ENCODE results near the gene PIK3CD. TPM values are rescaled to one million over a fixed set of nuclear protein-coding genes. Genes with fewer than 3 reads are reported as not detected.

The PIK3CD gene
- total and polyA plus RNA-seq, 2 of the 8 experiments (the other 6 are each of a cell fraction or from before 2014, with no cell fraction given) = 20.6 to 24.1 TPM

DNA sequence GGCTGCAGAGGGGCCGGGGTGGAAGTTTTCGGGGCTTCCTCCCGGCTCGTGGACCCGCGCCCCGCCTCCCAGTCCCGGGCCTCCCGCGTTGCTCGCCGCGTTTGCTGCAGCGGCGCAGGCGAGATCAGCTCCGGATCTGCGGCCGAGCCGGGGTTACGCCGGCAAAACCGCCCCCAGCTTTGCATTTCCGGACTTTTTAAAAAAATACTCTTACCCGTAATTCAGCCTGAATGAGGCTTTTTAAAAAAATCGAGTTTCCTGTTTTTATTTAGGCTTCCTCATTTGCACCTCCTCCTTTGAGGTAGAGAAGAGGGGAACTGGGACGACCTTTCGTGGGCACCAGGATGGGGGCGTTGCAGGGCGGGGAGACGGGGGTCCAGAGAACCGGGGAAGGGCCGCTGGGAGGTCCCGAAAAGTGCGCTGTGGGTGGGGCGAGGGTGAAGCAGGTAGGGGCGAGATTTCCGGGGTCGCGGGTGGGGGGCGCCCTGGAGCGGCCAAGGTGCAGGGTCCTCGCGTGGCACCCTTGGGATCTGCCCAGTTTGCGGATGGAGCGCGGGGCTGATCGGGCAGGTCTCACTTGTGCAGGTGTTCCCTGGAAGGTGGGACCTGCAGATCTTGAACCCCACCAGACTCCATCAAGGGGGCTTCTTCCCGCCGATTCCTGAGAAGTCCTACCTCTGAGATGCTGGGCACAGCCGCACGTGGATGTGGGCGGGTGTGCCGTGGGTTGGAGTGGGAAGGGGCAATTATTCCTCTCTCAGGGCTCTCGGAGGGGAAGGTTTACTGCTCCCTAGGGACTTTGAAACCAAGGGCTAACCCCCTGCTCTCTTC is 1.1 kb downstream of the PIK3CD start:
- Histone ChIP-seq H3K4me3 (ENCODE audit: extremely low read depth in 1 of 4, insufficient read depth in 2 of 4, low read depth in 3 of 4, low read length in 4 of 4) (peak overlapping the region; percentile 52 to 71 (median 58)), H3K9ac (replicated peaks in 1 of 4; ENCODE audit: extremely low read depth in 1 of 4, low read depth in 3 of 4, low read length in 3 of 4) (no peak overlapping the region; a peak in 1 of 7 replicates), H4K91ac (replicated peaks; ENCODE audit: insufficient read length, low read length) (no peak overlapping the region), H3K79me2 (ENCODE audit: control insufficient read depth in 1 of 2, insufficient read depth in 2 of 2, low read length in 2 of 2) (no peaks in the 10 kb centered on the region), H2BK15ac (ENCODE audit: low read length) (no peak overlapping the region), H3K23me2 (ENCODE audit: low read depth, low read length) (peaks cover 8% of the 10 kb centered on the region), H3K27me3 (replicated peaks in 1 of 4; ENCODE audit: control insufficient read depth in 3 of 4, extremely low read depth in 1 of 4, insufficient read depth in 3 of 4, low read length in 3 of 4) (peaks cover 5 to 33% (median 29%) of the 10 kb centered on the region in 4 experiments), H3K27ac (ENCODE audit: low read depth, low read length) (no peak overlapping the region), H2AK5ac (ENCODE audit: low read depth, low read length) (no peak overlapping the region), H3K79me1 (ENCODE audit: low read depth, low read length) (no peaks in the 10 kb centered on the region), H3K23ac (ENCODE audit: insufficient read length) (no peak overlapping the region), H3K56ac (replicated peaks; ENCODE audit: insufficient read length, low read depth, low read length) (no peak overlapping the region), H3K4me2 (ENCODE audit: insufficient read depth in 1 of 2, low read depth in 2 of 2, low read length in 2 of 2) (peak overlapping the region; percentile 65 to 90), H3K4ac (replicated peaks; ENCODE audit: insufficient read length, low read depth, low read length) (no peak overlapping the region), H2AFZ (ENCODE audit: low read length) (no peak overlapping the region), H3K18ac (ENCODE audit: extremely low read depth, low read length) (no peak overlapping the region; the same call in 1 of the 2 replicates), H4K8ac (ENCODE audit: extremely low read depth, insufficient read depth, low read length) (no peak overlapping the region), H3K9me3 (ENCODE audit: insufficient read depth in 2 of 2, low read depth in 1 of 2, low read length in 1 of 2) (no peaks in the 10 kb centered on the region), H3K4me1 (replicated peaks in 1 of 4; ENCODE audit: control insufficient read depth in 3 of 4, insufficient read depth in 4 of 4, low read length in 3 of 4) (peaks cover 0 to 3% (median 0%) of the 10 kb centered on the region in 4 experiments; a peak in 3 of 7 replicates), H4K5ac (ENCODE audit: insufficient read length, low read depth, low read length) (no peak overlapping the region), H2BK5ac (ENCODE audit: low read depth, low read length) (no peak overlapping the region), H2BK120ac (replicated peaks; ENCODE audit: low read depth, low read length) (no peak overlapping the region), H3K36me3 (ENCODE audit: control insufficient read depth in 2 of 4, insufficient read depth in 4 of 4, low read length in 3 of 4) (no peaks in the 10 kb centered on the region), H4K20me1 (replicated peaks in 1 of 2; ENCODE audit: control insufficient read depth in 1 of 2, insufficient read depth in 2 of 2, low read length in 2 of 2) (no peaks in the 10 kb centered on the region), H2BK12ac (ENCODE audit: low read depth, low read length) (no peak overlapping the region), H2BK20ac (ENCODE audit: low read length) (no peak overlapping the region), H3K14ac (ENCODE audit: insufficient read length) (no peak overlapping the region)
- WGBS, 2 experiments (ENCODE audit: extremely low coverage in 1 of 2, insufficient coverage in 1 of 2, insufficient read length in 1 of 2, insufficient replicate concordance in 2 of 2, low coverage in 1 of 2, low lambda C conversion rate in 2 of 2, missing lambda C conversion rate in 1 of 2) = 33% methylated on average over 23 of the region's 55 CpGs; no CpG with 5 or more reads in 1 of the 2 experiments
- FAIRE-seq (no peak), DNase-seq (ENCODE audit: low read depth in 1 of 2, low spot score in 2 of 2) (no peak)
- TF ChIP-seq KDM4A (IDR thresholded peaks at IDR 0.05; ENCODE audit: low read depth, low read length, severe bottlenecking) (peak; percentile 20), TAF1 (IDR thresholded peaks at IDR 0.05; ENCODE audit: low read depth, low read length) (0 out of 2 replicates have a peak, but pooled peaks have one; percentile 4), E2F6 (IDR thresholded peaks at IDR 0.05) (peak; percentile 23; the same call in 1 of the 2 replicates), EZH2 (IDR thresholded peaks at IDR 0.05; ENCODE audit: low read depth, low read length, severe bottlenecking) (peak; percentile 44), SRF (IDR thresholded peaks at IDR 0.05; ENCODE audit: low read depth, low read length) (no peak)
- CTCF ChIA-PET (ENCODE audit: partially characterized antibody) = interaction anchor here (0.7 to 2.6 kb wide), 7 partner anchors 21 to 69 kb away, joined by 3 to 15 read pairs (median 3); no protein-coding TSS in a partner anchor
- POLR2A ChIA-PET (ENCODE audit: partially characterized antibody) = interaction anchor here (0.9 to 2.3 kb wide), 5 partner anchors 19 to 63 kb away, joined by 3 to 9 read pairs (median 3); no protein-coding TSS in a partner anchor

All from H1 (cell line).